Tibial nerve (tissue), 3 donors: ENCODE data around the gene B3GAT3.

Experiments used
- POLR2A ChIP-seq, 2 donors: fragments of 450-650 bp; IDR thresholded peaks; one replicate each; pipeline ENCODE4 v1.6.1; 2017; ENCODE audit warnings: antibody characterized with exemption in 2 of 2, mild to moderate bottlenecking in 2 of 2, moderate library complexity in 2 of 2
- TF ChIP-seq, protein P1 (sequence below), 5 experiments: fragments of 200-600 bp in 3 of 5; fragments of 450-650 bp in 2 of 5; sonication (generic) in 3 of 5; IDR thresholded peaks; one replicate each; pipeline ENCODE4 v1.5.1; 2016 to 2019; ENCODE audit warnings: antibody characterized with exemption in 5 of 5, mild to moderate bottlenecking in 3 of 5, moderate library complexity in 2 of 5

DNA sequence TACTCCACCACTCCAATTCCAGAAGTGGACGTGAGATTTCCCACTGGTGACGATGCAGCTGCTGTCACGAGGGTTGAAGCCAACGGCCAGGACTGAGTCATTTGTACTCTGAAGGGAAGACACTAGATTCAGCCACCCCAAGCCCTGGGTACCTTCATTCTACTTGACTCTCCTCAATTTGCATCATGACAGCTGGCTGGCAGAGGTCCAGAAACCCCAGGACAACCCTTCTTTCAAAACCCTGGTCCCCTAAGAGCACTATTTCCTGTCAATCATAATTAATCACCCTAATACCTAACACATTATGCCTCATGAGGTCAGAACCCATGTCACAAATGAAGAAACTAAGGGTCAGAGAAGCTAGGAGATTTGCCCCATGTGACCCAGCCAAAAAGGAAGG, 14.1 kb downstream of the B3GAT3 start:
- TF ChIP-seq, protein P1, sequence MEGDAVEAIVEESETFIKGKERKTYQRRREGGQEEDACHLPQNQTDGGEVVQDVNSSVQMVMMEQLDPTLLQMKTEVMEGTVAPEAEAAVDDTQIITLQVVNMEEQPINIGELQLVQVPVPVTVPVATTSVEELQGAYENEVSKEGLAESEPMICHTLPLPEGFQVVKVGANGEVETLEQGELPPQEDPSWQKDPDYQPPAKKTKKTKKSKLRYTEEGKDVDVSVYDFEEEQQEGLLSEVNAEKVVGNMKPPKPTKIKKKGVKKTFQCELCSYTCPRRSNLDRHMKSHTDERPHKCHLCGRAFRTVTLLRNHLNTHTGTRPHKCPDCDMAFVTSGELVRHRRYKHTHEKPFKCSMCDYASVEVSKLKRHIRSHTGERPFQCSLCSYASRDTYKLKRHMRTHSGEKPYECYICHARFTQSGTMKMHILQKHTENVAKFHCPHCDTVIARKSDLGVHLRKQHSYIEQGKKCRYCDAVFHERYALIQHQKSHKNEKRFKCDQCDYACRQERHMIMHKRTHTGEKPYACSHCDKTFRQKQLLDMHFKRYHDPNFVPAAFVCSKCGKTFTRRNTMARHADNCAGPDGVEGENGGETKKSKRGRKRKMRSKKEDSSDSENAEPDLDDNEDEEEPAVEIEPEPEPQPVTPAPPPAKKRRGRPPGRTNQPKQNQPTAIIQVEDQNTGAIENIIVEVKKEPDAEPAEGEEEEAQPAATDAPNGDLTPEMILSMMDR (IDR thresholded peaks at IDR 0.05): no peak
- TF ChIP-seq POLR2A (IDR thresholded peaks at IDR 0.05): no peak
